Activated CD4-positive, CD25-positive, alpha-beta regulatory T cell treated with anti-CD3 and anti-CD28 coated beads, Interleukin-2, amount 50 U/mL, for 16 hours (primary cell): ENCODE results near the gene SPATA31C2.
"Not testable (repeated sequence)": the region's sequence is repeated elsewhere in the genome, so short reads cannot be mapped to it uniquely, and the experiment has no call there.

Source experiments
- DNase-seq: peaks from one replicate; pipeline ENCODE4 v3.0.0-alpha.2; 2020; ENCODE audit warnings: low read depth, low spot score

SPATA31C2 gene

DNA sequence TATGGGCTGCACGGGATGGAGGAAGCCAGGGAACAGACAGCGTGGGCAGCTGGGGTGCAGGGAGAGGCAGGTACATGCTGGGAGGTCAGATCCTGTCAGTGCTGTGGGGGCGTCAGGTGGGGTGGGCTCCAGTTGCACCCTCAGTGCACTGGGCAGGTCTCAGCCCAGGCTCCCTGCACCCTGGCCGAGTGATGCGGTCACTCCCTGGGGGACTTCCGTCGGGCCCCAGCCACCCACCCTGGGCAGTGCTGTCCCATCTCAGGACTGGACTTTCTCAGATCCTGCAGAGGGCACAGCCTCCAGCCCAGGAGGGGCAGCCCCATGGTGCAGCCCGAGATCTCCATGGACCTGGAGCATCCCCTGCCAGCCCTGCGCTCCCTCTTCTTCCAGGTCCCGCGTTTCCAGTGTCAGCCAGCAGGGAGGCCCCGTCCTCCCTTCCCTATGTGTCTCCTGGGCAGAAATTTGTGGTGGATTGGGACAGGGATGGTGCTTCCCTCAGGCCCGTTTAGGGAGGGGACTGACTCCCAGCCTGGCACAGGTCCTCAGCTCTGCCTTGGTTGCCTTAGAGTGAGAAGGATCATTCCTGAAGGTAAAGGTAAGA, 10.5 kb downstream of the SPATA31C2 start:
- DNase-seq, result not testable (repeated sequence)

DNA sequence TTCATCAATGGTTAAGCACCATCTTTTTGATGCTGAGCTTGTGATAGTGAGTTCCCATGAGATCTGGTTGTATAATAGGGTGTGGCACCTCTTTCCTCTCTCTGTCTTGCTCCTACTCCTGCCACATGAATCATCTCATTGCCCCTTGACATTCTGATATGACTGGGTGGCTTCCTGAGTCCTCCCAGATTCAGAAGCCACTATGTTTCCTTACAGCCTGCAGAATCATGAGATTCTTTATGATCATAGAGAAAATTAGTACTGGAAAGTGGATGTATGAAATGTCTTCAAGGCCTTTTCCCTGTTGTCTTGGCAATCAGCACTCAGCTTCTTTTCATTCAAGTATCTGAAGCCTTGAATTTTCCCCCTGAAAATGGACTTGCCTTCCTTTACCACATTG, 14.9 kb downstream of the SPATA31C2 start:
- not testable (repeated sequence) for DNase-seq

DNA sequence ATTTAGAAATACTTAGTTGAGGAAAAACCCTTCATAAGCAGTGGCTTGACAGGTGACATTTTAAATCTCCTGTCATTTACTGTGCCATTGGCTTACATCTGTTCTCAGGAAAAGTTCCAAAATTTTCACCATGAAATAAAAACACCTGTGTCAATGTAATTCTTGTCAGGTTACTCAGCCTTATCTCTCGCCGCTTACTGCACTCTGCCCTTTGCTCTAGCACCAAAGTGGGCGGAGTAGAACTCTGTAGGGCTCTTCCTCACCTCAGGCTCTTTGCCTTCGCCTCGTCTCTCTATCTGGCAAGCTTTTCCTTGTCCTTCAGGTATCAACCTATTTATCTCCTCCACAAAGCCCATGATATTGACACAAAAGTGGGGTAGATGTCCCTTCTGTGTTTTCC, 20.2 kb downstream of the SPATA31C2 start:
- DNase-seq, result not testable (repeated sequence)

DNA sequence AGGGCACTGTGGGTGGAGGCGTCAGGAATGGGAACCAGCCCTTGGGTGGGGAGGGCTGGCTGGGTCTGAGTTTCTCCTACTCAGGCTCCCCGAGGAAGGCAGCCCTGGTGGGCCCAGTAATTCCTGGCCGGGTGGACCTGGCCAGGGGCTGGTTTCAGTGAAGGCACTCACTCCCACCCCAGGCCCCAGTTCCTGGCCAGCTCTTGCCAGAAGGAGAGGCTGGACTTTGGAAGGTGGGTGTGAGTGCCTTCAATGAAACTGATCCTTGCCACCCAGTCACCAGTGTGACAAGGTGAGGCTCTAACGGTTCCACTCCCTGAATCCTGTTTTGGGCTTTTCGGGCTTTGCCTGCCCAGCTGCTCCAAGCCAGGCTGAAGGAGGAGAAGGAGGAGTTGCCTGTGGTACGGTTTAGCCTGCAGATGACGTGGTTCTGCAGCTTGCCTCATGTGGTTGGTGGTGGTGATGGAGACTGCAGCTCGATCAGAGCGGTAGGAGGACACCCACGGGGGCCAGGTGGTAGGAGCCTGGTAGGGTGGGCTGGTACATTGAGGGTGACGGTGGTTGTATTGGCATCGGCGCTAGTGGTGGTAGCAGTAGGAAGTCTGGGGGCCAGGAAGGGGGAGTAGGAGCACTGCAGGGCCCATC, 23.2 kb downstream of the SPATA31C2 start:
- not testable (repeated sequence) for DNase-seq

DNA sequence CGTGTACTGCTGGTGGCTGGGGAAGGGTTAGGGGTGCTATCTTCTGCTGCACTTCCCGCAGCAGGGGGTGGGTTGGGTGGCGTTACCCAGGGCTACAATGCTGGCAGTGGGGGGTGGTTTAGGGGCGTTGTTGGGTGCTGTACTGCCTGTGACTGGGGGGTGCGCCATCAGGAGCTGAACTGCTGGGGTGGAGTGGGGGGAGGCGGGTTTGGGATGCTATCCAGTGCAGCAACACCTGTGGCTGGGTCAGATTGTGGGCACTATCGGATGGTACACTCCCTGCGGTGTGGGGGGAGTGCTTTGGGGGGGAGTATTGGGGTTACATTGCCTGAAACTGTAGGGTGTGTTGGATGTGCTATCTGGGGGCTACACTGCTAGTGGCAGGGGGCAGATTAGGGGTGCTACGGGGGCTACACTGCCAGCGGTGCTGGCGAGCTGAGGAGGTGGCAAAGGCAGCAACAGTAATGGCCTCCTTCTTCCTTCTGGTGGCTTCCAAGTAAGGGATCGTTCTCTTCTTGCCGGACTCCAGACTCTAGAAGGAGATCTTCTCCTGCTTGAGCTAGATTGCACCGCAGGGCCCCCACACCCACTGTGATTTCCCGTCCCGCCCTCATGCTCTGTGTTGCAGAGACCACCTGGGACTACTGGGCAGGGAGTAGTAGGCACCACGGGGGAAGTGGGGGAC, 23.9 kb downstream of the SPATA31C2 start:
- not testable (repeated sequence) for DNase-seq

DNA sequence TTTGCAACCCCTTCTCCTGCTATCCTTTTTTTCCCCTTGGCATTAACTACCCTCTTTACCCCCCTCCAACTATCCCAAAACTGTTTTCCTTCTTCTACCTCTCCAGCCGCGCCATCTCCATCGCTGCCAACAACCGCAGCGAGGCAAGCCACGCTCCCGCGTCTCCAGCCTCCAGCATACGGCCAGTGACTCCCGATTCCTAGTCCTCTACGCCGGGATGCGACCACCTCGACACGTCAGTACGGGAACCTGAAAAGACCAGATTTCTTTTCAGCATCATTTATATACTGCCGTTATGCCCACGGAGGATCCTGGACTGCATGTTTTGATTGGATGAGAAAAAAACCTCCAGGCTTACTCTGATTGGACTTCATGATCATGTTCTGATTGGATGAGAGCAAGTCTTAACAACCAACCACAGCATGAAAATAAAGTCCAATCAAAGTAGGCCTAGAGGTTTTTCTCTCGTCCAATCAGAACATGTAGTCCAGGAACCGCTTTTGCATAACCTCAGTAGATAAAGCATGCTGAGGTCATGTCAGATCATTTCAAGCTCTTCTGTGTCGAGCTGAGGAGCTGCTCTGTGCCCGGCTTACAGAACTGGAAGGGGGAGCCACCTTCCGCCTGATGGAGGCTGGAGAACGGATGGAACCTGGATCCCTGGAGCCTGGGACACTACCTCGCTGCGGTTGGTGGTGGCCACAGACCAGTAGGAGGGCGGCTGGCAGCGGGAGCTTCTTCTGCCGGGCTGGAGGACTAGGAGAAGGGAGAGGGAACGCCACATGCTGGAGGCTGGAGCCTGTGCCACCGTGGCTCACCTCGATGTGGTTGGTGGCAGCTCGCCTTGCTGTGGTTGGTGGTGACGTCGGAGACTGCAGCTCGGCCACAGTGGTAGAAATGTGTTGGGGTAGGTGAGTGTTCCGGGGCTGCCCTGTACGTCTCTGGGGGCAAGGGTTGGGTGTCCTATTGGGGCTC, 24.8 kb downstream of the SPATA31C2 start:
- not testable (repeated sequence) for DNase-seq

DNA sequence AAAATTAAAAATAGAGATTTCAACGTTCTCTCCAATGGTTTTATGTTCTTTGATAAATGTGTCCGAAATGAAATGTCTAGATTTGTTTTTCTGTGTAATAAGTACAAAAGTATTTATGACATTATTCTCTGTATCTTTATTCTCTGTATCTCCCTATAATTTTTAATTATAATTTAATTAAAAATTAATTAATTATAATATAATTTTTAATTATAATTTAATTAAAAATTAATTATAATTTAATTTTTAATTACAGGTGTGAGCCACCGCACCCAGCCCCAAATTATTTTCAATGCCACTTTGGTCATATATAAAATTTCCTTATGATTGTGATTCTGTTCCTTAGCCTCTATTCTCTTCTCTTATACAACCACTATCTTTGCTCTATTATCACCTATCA, 28.2 kb downstream of the SPATA31C2 start:
- DNase-seq, result no peak

DNA sequence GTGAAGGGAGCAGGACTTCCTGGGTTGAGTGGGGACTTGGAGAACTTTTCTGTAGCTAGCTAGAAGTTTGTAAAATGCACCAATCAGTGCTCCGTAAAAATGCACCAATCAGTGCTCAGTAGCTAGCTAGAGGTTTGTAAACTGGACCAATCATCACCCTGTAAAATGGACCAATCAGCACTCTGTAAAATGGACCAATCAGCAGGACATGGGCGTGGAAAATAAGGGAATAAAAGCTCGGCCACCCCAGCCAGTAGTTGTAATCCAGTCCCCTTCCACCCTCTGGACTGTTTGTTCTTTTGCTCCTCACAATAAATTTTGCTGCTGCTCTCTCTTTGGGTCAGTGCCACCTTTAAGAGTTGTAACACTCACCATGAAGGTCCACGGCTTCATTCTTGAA, 29.5 kb downstream of the SPATA31C2 start:
- DNase-seq, result no peak

DNA sequence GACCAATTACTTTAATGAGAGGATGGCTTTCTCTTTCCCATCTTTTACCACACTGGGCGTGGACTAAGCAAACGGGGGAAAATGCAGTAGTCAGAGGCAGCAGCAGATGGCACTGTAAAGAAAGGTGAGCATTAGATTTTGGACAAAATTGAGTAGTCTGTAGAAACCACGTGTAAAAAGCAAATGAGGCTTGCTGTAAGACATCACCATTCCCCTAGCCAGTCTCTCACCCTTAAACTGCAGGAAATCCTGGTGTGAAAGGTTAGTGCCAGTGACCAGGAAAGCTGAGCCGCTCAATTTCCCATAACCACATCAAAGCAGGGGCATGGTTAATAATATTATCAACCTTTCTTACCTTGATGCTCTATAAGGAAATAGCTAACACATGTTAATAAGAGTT, 31.8 kb downstream of the SPATA31C2 start:
- DNase-seq, result no peak

DNA sequence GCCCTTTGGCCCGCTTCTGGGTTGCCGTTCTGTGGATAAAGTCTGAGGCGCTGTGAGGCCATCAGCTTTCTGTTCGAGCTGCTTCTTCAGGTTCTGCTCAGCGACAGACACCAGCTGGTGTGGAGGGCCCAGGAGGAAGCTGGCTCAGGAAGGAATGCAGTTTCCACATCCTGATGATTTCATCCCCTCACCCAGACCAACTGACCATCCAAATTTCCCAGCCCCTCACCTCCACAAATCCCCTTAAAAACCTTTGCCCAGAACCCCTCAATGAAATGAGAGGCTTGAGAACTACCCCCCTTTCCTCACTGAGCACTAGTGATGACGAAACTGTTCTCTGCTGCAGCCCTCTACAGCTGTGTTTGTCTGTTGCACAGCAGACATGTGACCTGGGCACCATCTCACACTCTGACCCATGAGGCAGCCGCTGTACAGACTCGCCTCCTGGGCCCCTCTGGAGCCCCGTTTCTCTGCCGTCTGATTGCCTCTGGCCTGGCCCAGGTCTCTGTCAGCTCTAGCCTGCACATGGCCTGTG, 45.4 kb downstream of the SPATA31C2 start:
- DNase-seq, result no peak

DNA sequence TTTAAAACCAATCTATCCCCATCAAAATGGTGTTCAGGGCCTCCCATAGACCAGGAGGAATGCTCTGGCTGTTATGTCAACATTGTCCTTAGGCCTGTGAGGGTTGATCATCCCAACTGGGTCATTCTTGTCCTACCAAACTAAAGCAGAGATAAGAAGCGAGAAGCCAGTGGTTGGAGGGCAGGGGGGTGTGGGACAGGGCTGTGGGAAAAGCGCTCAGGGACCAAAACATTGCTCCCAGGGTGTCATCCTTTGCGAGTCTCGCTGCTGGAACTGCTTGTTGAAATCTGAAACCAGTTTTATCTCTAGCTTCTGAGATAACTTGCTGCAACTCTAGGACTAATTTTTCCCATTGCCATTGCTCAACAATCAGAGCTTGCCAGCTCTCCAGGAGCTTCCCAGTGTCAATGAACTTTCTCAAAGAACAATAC, 48.1 kb downstream of the SPATA31C2 start:
- DNase-seq, result no peak

DNA sequence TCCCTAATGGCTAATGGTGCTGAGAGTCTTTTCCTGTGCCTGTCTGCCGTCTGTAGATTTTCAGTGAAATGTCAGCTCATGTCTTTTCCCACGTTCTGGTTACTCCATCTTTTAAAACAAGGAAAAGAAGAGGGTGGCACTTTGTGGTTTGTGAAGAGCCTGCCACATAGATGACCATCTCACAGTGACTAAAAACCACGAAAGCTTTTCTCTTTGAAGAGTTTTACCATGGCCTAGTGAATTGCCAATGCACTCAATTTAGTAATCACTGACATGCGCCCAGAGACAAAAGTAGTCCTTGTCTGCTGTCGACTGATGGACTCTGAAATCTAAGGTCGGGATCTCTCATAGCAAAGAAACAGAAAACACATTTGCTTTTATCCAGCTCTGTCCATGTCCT, 50.4 kb downstream of the SPATA31C2 start:
- DNase-seq, result no peak

DNA sequence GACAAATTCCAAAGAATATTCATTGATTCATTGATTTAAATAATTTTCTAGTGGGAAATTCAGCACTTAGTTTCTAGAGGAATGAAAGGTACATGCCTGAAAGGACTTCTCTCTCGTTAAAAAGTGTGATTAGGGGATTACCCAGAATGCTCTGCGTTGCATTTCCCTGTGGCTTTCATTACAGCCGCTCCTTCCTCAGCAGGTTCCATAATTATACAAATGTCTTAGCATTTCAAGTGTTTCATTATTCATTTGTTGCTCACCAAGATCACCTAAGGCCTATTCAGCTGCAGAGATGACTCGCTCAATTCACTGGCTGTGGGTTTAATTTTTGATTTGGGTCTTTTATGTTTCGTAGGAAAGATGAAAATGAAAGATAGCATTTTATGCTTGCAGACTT, 52.8 kb downstream of the SPATA31C2 start:
- no peak for DNase-seq

DNA sequence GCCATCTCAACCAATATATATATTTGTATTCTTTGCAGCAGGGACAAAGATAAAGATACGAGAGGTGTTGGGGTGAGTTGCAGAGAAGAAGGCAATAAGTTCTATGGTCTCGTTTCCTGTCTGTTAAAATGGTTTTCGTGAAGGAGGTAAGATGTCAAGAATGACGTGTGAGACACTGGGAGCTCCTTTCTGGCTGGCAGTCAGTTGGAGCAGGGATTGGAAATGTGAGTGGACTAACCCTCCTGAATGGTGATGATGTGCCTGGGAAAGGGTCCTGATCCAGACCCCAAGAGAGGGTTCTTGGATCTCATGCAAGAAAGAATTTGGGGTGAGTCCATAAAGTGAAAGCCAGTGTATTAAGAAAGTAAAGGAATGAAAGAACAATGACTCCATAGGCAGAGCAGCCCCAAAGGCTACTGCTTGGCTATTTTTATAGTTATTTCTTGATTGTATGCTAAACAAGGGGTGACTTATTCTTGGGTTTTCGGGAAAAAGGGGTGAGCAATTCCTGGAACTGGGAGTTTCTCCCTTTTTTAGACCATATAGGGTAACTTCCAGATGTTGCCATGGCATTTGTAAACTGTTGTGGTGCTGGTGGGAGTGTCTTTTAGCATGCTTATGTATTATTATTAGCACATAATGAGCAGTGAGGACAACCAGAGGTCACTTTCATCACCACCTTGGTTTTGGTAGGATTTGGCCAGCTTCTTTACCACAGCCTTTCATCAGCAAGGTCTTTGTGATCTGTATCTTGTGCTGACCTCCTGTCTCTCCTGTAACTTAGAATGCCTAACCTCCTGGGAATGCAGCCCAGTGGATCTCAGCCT, 53.7 kb downstream of the SPATA31C2 start:
- DNase-seq, result no peak
